DOHH2 (cell line): ENCODE measurements around the gene CFAP68.

Experiments used
- EZH2phosphoT487 ChIP-seq: fragments of 200-600 bp; sonication (generic); IDR thresholded peaks from 2 replicates; pipeline ENCODE4 v1.6.1; 2017; ENCODE audit warnings: borderline replicate concordance, mild to moderate bottlenecking, antibody characterized with exemption, low read length, moderate library complexity, mixed read lengths
- TF ChIP-seq, protein P1 (sequence below): fragments of 200-600 bp; sonication (generic); IDR thresholded peaks from one replicate; pipeline ENCODE4 v1.5.1; 2014; ENCODE audit warnings: antibody characterized with exemption, mild to moderate bottlenecking, low read depth, low read length; ENCODE audit not compliant: poor library complexity, severe bottlenecking

DNA sequence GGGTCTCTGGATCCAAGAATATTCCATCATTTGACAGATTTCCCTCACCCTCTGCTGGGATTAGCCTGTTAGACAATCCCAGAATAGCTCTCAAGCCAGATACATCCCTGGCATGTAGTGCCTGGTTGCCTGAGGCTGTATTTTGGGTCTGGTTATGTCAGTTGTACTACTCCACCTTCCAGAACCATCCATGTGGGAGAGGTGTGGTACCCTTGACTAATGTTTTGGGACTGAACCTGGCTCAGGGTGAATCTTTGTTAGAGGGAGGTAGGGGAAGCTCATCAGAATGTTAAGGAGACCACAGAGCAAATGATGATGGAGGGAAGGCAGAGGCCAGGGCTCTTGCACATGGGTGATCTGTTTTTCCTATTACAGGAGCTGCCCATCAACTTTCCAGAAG, 44.6 kb downstream of the CFAP68 start:
- TF ChIP-seq, protein P1, sequence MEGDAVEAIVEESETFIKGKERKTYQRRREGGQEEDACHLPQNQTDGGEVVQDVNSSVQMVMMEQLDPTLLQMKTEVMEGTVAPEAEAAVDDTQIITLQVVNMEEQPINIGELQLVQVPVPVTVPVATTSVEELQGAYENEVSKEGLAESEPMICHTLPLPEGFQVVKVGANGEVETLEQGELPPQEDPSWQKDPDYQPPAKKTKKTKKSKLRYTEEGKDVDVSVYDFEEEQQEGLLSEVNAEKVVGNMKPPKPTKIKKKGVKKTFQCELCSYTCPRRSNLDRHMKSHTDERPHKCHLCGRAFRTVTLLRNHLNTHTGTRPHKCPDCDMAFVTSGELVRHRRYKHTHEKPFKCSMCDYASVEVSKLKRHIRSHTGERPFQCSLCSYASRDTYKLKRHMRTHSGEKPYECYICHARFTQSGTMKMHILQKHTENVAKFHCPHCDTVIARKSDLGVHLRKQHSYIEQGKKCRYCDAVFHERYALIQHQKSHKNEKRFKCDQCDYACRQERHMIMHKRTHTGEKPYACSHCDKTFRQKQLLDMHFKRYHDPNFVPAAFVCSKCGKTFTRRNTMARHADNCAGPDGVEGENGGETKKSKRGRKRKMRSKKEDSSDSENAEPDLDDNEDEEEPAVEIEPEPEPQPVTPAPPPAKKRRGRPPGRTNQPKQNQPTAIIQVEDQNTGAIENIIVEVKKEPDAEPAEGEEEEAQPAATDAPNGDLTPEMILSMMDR = no peak
- no peak for TF ChIP-seq EZH2phosphoT487
